HEK293T (cell line): ENCODE data around the gene CCNL2.
"Not testable (repeated sequence)": the region's sequence is repeated elsewhere in the genome, so short reads cannot be mapped to it uniquely, and the experiment has no call there.

Experiments used
- CTCF ChIA-PET: fragments of 350-600 bp; formaldehyde crosslinking; extraction: SDS; loops from one replicate; lab custom pipeline; 2021; ENCODE audit warnings: antibody characterized with exemption, inconsistent platforms; lab: Yijun Ruan, JAX
- POLR2A ChIA-PET: fragments of 350-600 bp; formaldehyde crosslinking; extraction: SDS; loops from one replicate; lab custom pipeline; 2020; ENCODE audit warnings: antibody characterized with exemption, inconsistent platforms; lab: Yijun Ruan, JAX
- DNase-seq: peaks from one replicate; pipeline ENCODE4 v3.0.0; 2012; ENCODE audit warnings: mixed read lengths; ENCODE audit errors: extremely low spot score
- ARNT ChIP-seq: fragments of 450-650 bp; IDR thresholded peaks from 2 replicates; pipeline ENCODE4 v1.6.1; 2017; ENCODE audit warnings: mild to moderate bottlenecking
- BHLHE40 ChIP-seq: fragments of 450-650 bp; IDR thresholded peaks from 2 replicates; pipeline ENCODE4 v1.6.1; 2016; ENCODE audit warnings: mild to moderate bottlenecking, moderate library complexity, borderline replicate concordance
- CTBP1 ChIP-seq: fragments of 450-650 bp; IDR thresholded peaks from 2 replicates; pipeline ENCODE4 v1.6.1; 2016; ENCODE audit warnings: borderline replicate concordance
- ELF4 ChIP-seq: fragments of 450-650 bp; IDR thresholded peaks from 2 replicates; pipeline ENCODE4 v1.6.1; 2017; ENCODE audit warnings: antibody characterized with exemption
- FOXA1 ChIP-seq: fragments of 450-650 bp; IDR thresholded peaks from 2 replicates; pipeline ENCODE4 v1.6.1; 2016; ENCODE audit warnings: mild to moderate bottlenecking
- FOXK2 ChIP-seq: fragments of 450-650 bp; IDR thresholded peaks from 2 replicates; pipeline ENCODE4 v1.6.1; 2016; ENCODE audit warnings: mild to moderate bottlenecking
- FOXM1 ChIP-seq: fragments of 450-650 bp; IDR thresholded peaks from 2 replicates; pipeline ENCODE4 v1.6.1; 2017; ENCODE audit warnings: mild to moderate bottlenecking, borderline replicate concordance
- HDGF ChIP-seq: fragments of 450-650 bp; IDR thresholded peaks from 2 replicates; pipeline ENCODE4 v1.6.1; 2017; ENCODE audit warnings: antibody characterized with exemption, borderline replicate concordance
- L3MBTL2 ChIP-seq: fragments of 450-650 bp; conservative IDR thresholded peaks from 2 replicates; pipeline ENCODE4 v1.6.1; 2016; ENCODE audit warnings: mild to moderate bottlenecking
- LEF1 ChIP-seq: fragments of 450-650 bp; IDR thresholded peaks from 2 replicates; pipeline ENCODE4 v1.6.1; 2017; ENCODE audit warnings: mild to moderate bottlenecking, borderline replicate concordance
- NFRKB ChIP-seq: fragments of 450-650 bp; IDR thresholded peaks from 2 replicates; pipeline ENCODE4 v1.6.1; 2016; ENCODE audit warnings: mild to moderate bottlenecking, moderate library complexity
- SP1 ChIP-seq: fragments of 450-650 bp; IDR thresholded peaks from 2 replicates; pipeline ENCODE4 v1.6.1; 2017
- SUZ12 ChIP-seq: fragments of 450-650 bp; IDR thresholded peaks from 2 replicates; pipeline ENCODE4 v1.6.1; 2016; ENCODE audit warnings: mild to moderate bottlenecking
- TARDBP ChIP-seq: fragments of 450-650 bp; IDR thresholded peaks from 2 replicates; pipeline ENCODE4 v1.6.1; 2016
- ZNF384 ChIP-seq: fragments of 450-650 bp; IDR thresholded peaks from 2 replicates; pipeline ENCODE4 v1.6.1; 2016
- TF ChIP-seq, protein P1 (sequence below): fragments of 450-650 bp; IDR thresholded peaks from 2 replicates; pipeline ENCODE4 v1.6.1; 2016

The CCNL2 gene

GRCh38 chr1:1399187-1399871 is at the start of gene CCNL2:
TSS of gene CCNL2 (minus strand) at chr1:1399335. CDS start at chr1:1399306, 29 bp downstream.
- CTCF ChIA-PET, result interaction anchor here (0.6 to 1.2 kb wide), 5 partner anchors 24 to 105 kb away, joined by 3 read pairs; partner anchors contain the start of gene AURKAIP1
- DNase-seq, result peak; percentile 99
- POLR2A ChIA-PET, result interaction anchor here (0.7 to 2.7 kb wide), 15 partner anchors 8 to 94 kb away, joined by 3 to 54 read pairs (median 5); partner anchors contain the start of genes AURKAIP1 and VWA1
- TF ChIP-seq LEF1, result 0 out of 2 replicates have a peak, but pooled peaks have one; percentile 58
- TF ChIP-seq ELF4, result peak; percentile 69
- TF ChIP-seq, protein P1, sequence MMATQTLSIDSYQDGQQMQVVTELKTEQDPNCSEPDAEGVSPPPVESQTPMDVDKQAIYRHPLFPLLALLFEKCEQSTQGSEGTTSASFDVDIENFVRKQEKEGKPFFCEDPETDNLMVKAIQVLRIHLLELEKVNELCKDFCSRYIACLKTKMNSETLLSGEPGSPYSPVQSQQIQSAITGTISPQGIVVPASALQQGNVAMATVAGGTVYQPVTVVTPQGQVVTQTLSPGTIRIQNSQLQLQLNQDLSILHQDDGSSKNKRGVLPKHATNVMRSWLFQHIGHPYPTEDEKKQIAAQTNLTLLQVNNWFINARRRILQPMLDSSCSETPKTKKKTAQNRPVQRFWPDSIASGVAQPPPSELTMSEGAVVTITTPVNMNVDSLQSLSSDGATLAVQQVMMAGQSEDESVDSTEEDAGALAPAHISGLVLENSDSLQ, result peak; percentile 99
- no peak for TF ChIP-seq ARNT

- CTCF ChIA-PET, POLR2A ChIA-PET, DNase-seq: not testable (repeated sequence)
These were observed 47.5 kb upstream of the CCNL2 start for GRCh38 chr1:1446631-1447030.

DNA sequence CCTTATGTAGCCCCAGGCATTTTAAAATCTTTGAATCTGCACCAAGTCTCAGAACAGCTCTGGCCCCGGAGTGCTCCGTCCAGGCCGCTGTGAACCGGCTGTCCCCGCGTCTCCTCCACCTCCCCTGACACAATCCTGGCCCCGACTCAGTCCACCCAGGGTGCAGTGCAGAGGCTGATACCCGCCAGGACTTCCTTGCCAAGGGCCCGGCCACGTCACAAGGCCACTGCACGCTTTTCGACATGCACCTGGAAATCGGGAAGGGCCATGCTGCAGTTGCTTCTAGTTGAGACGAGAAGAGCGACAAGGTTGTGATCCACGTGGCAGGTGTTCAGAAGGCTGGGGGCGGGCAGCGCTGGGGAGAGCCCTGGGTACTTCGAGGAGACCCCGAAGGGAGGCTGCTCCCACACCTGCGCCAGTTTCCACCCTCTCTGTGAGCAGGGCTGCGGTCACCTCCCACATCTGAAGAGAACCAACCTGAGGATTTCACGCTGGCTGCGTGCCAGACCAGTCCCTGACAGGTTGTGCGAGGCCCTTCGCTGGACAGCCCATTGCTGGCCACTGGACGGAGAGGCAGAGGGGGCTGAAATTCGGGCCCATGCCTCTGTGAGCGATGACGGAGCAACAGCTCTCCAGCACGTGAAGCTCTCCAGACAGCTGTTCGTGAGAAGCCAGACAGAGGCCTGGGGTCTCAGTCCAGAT is 43.1 kb upstream of the CCNL2 start:
- POLR2A ChIA-PET, result interaction anchor here (1.2 to 2.2 kb wide), 3 partner anchors 8 to 42 kb away, joined by 3 to 7 read pairs (median 6); partner anchors contain the start of gene MRPL20
- DNase-seq, result no peak
- no peak for TF ChIP-seq BHLHE40
- TF ChIP-seq HDGF, result no peak
- TF ChIP-seq FOXA1, result no peak
- no peak for TF ChIP-seq SP1
- TF ChIP-seq FOXK2, result no peak
- TF ChIP-seq FOXM1, result no peak
- TF ChIP-seq LEF1, result no peak
- CTCF ChIA-PET, result interaction anchor here (1.1 to 2.1 kb wide), 2 partner anchors 11 to 123 kb away, joined by 4 to 13 read pairs; no protein-coding TSS in a partner anchor

DNA sequence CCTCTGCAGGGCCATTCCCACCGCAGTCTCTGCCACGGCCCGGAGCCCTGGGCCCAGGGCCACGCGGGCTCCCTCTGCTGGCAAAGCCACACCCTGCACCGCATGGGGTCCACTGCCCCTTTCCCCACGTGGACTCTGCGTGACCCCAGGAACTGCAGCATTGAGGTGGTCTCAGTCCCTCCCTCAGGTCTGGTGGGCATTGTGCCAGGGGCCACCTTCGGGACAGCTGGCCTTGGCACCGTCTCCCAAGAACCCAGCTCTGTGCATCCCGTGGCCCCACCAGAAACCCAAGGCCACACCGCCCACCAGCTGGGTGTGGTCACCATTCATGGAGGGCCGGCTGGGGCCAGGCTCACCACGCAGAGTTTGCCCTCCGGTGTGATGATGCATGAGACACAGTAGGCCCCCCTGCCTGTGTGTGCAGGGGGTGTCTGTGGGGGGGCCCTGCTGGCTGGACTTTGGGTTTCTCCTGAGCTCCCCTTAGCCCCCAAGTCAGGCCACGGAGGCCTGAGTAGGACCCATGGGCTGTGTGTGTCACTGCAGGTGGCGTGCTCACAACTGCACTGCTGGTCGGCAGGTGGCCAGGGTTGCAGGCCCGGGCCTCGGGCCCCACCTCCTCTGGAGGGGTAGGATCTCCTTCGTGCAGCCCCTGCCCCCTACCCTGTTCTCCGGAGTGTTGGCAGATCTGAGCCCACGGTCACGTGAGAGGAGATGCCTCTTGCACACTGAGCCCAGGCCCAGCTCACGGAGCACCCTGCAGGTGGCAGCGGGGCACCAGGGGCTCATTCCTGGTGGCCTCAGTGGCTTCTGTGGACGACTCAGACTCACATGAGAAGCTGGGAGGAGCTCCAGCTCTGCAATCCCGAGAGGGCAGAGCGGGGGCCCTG is 42.1 kb upstream of the CCNL2 start:
- peak; percentile 83 for DNase-seq
- CTCF ChIA-PET, result interaction anchor here (0.6 to 2.1 kb wide), 10 partner anchors 10 to 766 kb away, joined by 3 to 13 read pairs (median 4); no protein-coding TSS in a partner anchor
- POLR2A ChIA-PET, result interaction anchor here (0.7 to 2.2 kb wide), 4 partner anchors 9 to 42 kb away, joined by 3 to 9 read pairs (median 4); partner anchors contain the start of genes CCNL2 and MRPL20
- TF ChIP-seq SUZ12 (no peak), TARDBP (no peak), FOXK2 (no peak), FOXM1 (0 out of 2 replicates have a peak, but pooled peaks have one; percentile 14), L3MBTL2 (no peak)

DNA sequence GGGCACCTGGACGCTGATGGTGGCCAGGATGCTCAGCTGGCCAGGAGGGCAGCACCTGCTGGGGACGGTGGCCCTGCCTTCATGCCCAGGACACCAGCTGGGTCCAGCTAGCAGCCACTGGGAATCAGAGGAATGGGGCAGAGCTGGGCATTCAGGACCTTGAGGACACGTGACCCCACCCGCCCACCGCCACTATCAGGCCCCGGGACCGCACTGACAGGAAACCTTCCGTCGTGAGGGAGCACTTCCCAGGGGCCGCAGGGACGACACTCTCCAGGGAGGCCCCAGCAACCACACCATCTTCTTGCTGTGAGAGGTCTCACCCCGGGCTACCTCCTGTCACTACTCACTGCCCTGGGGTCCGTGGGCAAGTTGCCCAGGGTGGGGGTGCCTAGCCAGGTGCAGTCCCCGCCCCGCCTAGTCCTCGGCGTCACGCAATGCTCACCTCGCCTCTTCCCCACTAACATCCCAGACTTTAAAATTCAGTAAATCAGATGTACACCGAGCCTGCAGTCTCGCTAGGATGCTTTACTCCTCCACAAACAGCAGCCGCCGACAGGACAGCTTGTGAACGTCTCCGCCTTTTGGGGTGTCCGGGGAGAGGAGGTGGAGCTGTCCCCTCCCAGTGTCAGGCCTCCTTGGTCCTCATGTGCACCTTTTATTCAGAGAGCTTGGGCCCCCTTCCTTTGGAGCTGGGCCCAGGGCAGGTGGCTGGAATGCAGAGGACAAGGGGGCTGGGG is 41.3 kb upstream of the CCNL2 start:
- no peak for DNase-seq
- no peak for TF ChIP-seq L3MBTL2
- TF ChIP-seq NFRKB, result no peak
- TF ChIP-seq SP1, result no peak
- no peak for TF ChIP-seq FOXK2
- TF ChIP-seq SUZ12, result no peak
- no peak for TF ChIP-seq ARNT
- no peak for TF ChIP-seq BHLHE40
- TF ChIP-seq ZNF384, result no peak
- no peak for TF ChIP-seq CTBP1
- TF ChIP-seq HDGF, result no peak
- CTCF ChIA-PET, result interaction anchor here (0.6 to 2.1 kb wide), 7 partner anchors 9 to 767 kb away, joined by 3 to 13 read pairs (median 5); no protein-coding TSS in a partner anchor
- POLR2A ChIA-PET, result interaction anchor here (1.2 to 2.2 kb wide), 3 partner anchors 10 to 41 kb away, joined by 3 to 9 read pairs (median 6); partner anchors contain the start of genes CCNL2 and MRPL20

GRCh38 chr1:1439546-1440261 is 40.6 kb upstream of the CCNL2 start:
- no peak for DNase-seq
- POLR2A ChIA-PET, result interaction anchor here (2.1 kb wide), 1 partner anchor 41 kb away, joined by 9 read pairs; the partner anchor contains the start of gene CCNL2
- CTCF ChIA-PET, result interaction anchor here (0.9 to 2.1 kb wide), 4 partner anchors 8 to 39 kb away, joined by 3 to 13 read pairs (median 6); no protein-coding TSS in a partner anchor
- TF ChIP-seq TARDBP, result no peak
- no peak for TF ChIP-seq FOXK2
- TF ChIP-seq ELF4, result no peak
- TF ChIP-seq CTBP1, result no peak
- TF ChIP-seq L3MBTL2, result no peak
- TF ChIP-seq, protein P1, result no peak
- TF ChIP-seq ZNF384, result no peak
- no peak for TF ChIP-seq FOXA1
- no peak for TF ChIP-seq FOXM1
- no peak for TF ChIP-seq HDGF
- TF ChIP-seq ARNT, result no peak
- TF ChIP-seq BHLHE40, result no peak
- no peak for TF ChIP-seq SUZ12
- TF ChIP-seq LEF1, result no peak
- no peak for TF ChIP-seq NFRKB
- TF ChIP-seq SP1, result no peak
